HFFc6 (cell line): ENCODE results near the gene DUSP16. TPM values are rescaled to one million over a fixed set of nuclear protein-coding genes. Genes with fewer than 3 reads are reported as not detected.

Experiments used
- DNase-seq: peaks from one replicate; pipeline ENCODE4 v3.0.0-alpha.2; 2018
- H3K27ac Mint-ChIP-seq: 2 replicates; pipeline ENCODE4 v1.8.0; 2020; ENCODE audit warnings: mild to moderate bottlenecking, mixed read lengths
- H3K27me3 Mint-ChIP-seq: 2 replicates; pipeline ENCODE4 v1.8.0; 2021; ENCODE audit warnings: mild to moderate bottlenecking, moderate library complexity, mixed read lengths; ENCODE audit not compliant: insufficient read depth
- H3K36me3 Mint-ChIP-seq: 2 replicates; pipeline ENCODE4 v1.8.0; 2021; ENCODE audit warnings: low read depth, mixed read lengths
- H3K4me1 Mint-ChIP-seq: 2 replicates; pipeline ENCODE4 v1.8.0; 2020; ENCODE audit warnings: low read depth, mixed read lengths
- H3K4me3 Mint-ChIP-seq: 2 replicates; pipeline ENCODE4 v1.8.0; 2020; ENCODE audit warnings: mild to moderate bottlenecking, moderate library complexity, mixed read lengths
- H3K9me3 Mint-ChIP-seq: 2 replicates; pipeline ENCODE4 v1.8.0; 2020; ENCODE audit warnings: mild to moderate bottlenecking, mixed read lengths
- total RNA-seq, 6 experiments: library from RNA; stranded (reverse); fragmentation: NEBNext Ultra II Directional; extraction: Animal tissue kit (Norgen Biotek cat#: 25700); gene quantifications; 2 replicates in 1 of 6; 3 replicates in 5 of 6; pipeline ENCODE4 v1.2.3, GENCODE V29; 2021
- TF ChIP-seq, protein P1 (sequence below): fragments of 200-600 bp; sonication (generic); IDR thresholded peaks from 2 replicates; pipeline ENCODE4 v1.5.0; 2021; ENCODE audit warnings: antibody characterized with exemption, mild to moderate bottlenecking

Gene DUSP16
- total RNA-seq, 6 experiments from 2014 or later: 5.9 to 8.9 (median 7.4) TPM

DNA sequence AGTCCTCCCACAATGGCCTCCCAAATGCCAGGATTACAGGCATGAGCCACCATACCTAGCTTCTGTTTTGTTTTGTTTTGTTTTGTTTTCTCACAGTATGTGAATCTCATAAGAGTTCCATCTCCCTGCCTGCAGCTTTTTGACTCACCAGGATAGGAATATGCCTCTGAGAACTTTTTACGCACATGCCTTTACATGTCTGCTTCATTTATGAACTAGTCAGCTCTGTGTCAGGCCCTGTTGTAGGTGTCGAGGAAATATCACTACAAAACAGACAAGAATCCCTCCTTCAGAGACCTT is 116.8 kb downstream of the DUSP16 start:
- H3K27ac Mint-ChIP-seq: peak overlapping the region; percentile 26; the same call in 1 of the 2 replicates
- DNase-seq: no peak

DNA sequence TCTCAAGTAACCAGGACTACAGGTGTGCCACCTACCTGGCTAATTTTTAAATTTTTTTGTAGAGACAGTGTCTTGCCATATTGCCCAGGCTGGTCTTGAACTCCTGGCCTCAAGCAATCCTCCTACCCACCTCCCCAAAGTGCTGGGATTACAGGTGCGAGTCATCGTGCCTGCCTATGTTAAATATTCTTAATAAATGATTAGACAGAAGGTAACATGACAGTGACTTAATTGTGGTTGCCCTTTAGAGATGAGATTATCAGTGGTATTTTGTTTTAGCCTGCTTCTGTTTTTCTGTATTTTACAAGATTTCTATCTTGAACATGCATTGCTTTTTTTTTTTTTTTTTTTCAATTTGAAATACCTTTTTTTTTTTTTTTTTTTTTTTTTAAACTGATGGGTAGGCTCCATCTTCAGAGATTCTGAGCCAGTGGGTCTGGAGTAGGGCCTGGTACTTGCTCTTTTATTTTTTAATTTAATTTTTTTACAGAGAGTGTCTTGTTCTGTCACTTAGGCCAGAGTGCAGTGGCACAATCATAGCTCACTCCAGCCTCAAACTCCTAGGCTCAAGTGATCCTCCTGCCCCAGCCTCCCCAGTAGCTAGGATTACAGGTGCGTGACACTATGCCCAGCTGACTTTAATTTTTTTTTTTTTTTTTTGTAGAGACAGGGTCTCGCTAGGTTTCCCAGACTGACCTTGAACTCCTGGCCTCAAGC is 117.3 kb downstream of the DUSP16 start:
- H3K27me3 Mint-ChIP-seq: no peaks in the 10 kb centered on the region
- TF ChIP-seq, protein P1, sequence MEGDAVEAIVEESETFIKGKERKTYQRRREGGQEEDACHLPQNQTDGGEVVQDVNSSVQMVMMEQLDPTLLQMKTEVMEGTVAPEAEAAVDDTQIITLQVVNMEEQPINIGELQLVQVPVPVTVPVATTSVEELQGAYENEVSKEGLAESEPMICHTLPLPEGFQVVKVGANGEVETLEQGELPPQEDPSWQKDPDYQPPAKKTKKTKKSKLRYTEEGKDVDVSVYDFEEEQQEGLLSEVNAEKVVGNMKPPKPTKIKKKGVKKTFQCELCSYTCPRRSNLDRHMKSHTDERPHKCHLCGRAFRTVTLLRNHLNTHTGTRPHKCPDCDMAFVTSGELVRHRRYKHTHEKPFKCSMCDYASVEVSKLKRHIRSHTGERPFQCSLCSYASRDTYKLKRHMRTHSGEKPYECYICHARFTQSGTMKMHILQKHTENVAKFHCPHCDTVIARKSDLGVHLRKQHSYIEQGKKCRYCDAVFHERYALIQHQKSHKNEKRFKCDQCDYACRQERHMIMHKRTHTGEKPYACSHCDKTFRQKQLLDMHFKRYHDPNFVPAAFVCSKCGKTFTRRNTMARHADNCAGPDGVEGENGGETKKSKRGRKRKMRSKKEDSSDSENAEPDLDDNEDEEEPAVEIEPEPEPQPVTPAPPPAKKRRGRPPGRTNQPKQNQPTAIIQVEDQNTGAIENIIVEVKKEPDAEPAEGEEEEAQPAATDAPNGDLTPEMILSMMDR: no peak
- H3K36me3 Mint-ChIP-seq: peaks cover 5% of the 10 kb centered on the region
- H3K27ac Mint-ChIP-seq: no peak overlapping the region
- DNase-seq: no peak
- no peak overlapping the region for H3K4me3 Mint-ChIP-seq
- no peaks in the 10 kb centered on the region for H3K9me3 Mint-ChIP-seq
- peaks cover 41% of the 10 kb centered on the region for H3K4me1 Mint-ChIP-seq

More for the DNA sequence above, 116.8 kb downstream of the DUSP16 start:
- TF ChIP-seq, protein P1: no peak
- Mint-ChIP-seq H3K36me3 (peaks cover 2% of the 10 kb centered on the region), H3K9me3 (no peaks in the 10 kb centered on the region), H3K4me3 (no peak overlapping the region), H3K27me3 (no peaks in the 10 kb centered on the region), H3K4me1 (peaks cover 36% of the 10 kb centered on the region)

DNA sequence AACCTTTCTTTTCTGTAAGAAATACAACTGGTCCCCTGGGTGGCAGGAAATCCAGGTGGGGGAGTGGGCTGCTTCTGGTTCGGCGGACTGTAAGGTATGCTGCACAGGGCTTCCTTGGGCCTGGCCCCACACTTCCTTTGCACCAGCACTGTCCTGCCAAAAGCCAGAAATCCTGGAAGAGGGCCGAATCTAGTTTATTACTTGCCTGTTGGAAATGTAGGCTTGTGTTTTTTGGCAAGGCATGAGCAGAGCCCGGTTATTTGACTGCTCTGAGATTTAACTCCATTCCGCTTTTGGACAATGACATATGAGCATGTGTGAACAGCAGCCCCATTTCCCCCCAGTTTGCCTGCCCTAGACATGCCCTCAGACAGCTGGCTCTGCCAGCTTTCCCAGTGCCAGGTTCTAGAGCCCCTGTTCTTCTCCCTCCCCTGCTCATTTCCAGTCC is 119.2 kb downstream of the DUSP16 start:
- peak overlapping the region; percentile 42 for H3K27ac Mint-ChIP-seq
- DNase-seq: no peak
- H3K4me1 Mint-ChIP-seq: peaks cover 50% of the 10 kb centered on the region
- H3K27me3 Mint-ChIP-seq: no peaks in the 10 kb centered on the region
- H3K4me3 Mint-ChIP-seq: no peak overlapping the region
- TF ChIP-seq, protein P1: no peak
- H3K36me3 Mint-ChIP-seq: peaks cover 12% of the 10 kb centered on the region
- H3K9me3 Mint-ChIP-seq: no peaks in the 10 kb centered on the region

DNA sequence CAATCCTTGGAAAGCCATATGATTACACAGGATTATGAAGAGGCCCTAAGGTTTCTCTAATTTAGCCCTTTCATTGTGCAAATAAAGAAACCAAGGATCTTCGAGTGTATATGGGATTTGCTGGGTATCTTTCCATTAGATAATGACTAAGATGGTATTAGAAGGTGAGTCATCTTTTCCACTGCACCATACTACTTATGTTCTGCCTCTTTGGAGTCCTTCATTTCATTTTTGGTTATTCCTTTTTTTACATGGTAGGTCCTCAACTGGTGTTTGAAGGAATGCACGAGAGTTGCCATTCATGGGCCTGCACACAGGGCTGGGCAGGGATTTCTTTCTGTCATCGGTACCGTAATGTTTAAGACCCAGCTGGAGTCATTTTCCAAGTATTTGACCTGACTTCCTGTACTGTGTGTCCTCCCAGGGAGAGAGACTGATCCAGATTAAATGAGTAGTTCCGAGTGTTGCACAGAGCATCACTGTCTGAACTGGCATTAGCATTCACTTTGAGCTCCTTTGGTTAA is 120.1 kb downstream of the DUSP16 start:
- Mint-ChIP-seq H3K4me3 (peak overlapping the region; percentile 52), H3K4me1 (peaks cover 50% of the 10 kb centered on the region), H3K36me3 (peaks cover 15% of the 10 kb centered on the region), H3K9me3 (no peaks in the 10 kb centered on the region), H3K27me3 (no peaks in the 10 kb centered on the region), H3K27ac (peak overlapping the region; percentile 88)
- TF ChIP-seq, protein P1: no peak
- peak; percentile 63 for DNase-seq

DNA sequence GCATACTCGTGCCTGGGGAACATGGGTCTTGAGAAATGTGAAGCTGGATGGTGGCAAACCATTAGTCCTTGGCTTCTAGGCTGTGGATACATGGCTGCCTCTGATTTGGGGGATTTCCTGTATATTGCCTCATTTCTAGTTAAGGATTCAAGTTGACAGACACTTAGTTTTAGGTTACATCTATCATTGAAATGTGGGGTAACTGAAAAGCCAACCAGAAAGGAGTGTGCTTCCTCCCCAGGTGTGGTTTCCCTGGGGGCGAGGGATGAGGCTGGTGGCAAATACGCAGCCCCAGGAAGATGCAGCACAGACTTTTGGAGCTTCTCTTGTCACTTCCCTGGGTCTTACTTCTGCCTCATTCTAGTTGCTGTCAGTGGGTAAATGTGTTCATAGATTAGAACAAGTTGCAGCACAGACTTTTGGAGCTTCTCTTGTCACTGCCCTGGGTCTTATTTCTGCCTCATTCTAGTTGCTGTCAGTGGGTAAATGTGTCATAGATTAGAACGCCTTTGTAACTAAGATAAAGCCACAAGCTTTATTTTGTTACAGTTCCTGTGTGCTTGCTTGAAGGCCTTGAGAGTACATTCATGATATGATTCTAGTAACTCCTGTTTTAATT is 120.7 kb downstream of the DUSP16 start:
- H3K4me3 Mint-ChIP-seq: peak overlapping the region; percentile 52
- H3K27ac Mint-ChIP-seq: peak overlapping the region; percentile 88
- TF ChIP-seq, protein P1: no peak

More for the DNA sequence above, 120.7 kb downstream of the DUSP16 start:
- peak; percentile 35 for DNase-seq
- Mint-ChIP-seq H3K9me3 (no peaks in the 10 kb centered on the region), H3K27me3 (no peaks in the 10 kb centered on the region), H3K36me3 (peaks cover 22% of the 10 kb centered on the region), H3K4me1 (peaks cover 48% of the 10 kb centered on the region)
